SK-N-SH treated with all-trans-retinoic acid at 6 μM for 48 hours (cell line): Measurements from ENCODE around the gene SLC25A29.

Experiments used
- ARNTL ChIP-seq: fragments of 450-650 bp; formaldehyde crosslinking; IDR thresholded peaks from 2 replicates; pipeline ENCODE4 v1.5.0; 2020; ENCODE audit warnings: low read depth, mild to moderate bottlenecking, moderate library complexity, borderline replicate concordance
- BACH2 ChIP-seq: fragments of 250-450 bp; sonication (Bioruptor Pico); IDR thresholded peaks from 2 replicates; pipeline ENCODE4 v1.9.0; 2021; ENCODE audit warnings: mild to moderate bottlenecking, borderline replicate concordance
- CREB5 ChIP-seq: fragments of 250-450 bp; sonication (Bioruptor Pico); IDR thresholded peaks from 2 replicates; pipeline ENCODE4 v1.5.1; 2020; ENCODE audit warnings: low read depth, mild to moderate bottlenecking, moderate library complexity
- GLIS3 ChIP-seq: fragments of 250-450 bp; sonication (Bioruptor Pico); IDR thresholded peaks from 2 replicates; pipeline ENCODE4 v1.5.0; 2020; ENCODE audit warnings: mild to moderate bottlenecking, moderate library complexity
- OSR1 ChIP-seq: fragments of 250-450 bp; sonication (Bioruptor Pico); IDR thresholded peaks from 2 replicates; pipeline ENCODE4 v1.8.0; 2022; ENCODE audit warnings: moderate library complexity, mild to moderate bottlenecking, inconsistent platforms
- PATZ1 ChIP-seq: fragments of 250-450 bp; sonication (Bioruptor Pico); IDR thresholded peaks from 2 replicates; pipeline ENCODE4 v1.8.0; 2020; ENCODE audit warnings: mild to moderate bottlenecking, moderate library complexity, borderline replicate concordance
- POU6F1 ChIP-seq: fragments of 250-450 bp; sonication (Bioruptor Pico); IDR thresholded peaks from 2 replicates; pipeline ENCODE4 v1.8.0; 2021; ENCODE audit warnings: low read depth, mild to moderate bottlenecking, moderate library complexity, borderline replicate concordance
- RARB ChIP-seq: fragments of 250-450 bp; sonication (Bioruptor Pico); IDR thresholded peaks from 2 replicates; pipeline ENCODE4 v1.8.0; 2021; ENCODE audit warnings: mild to moderate bottlenecking, moderate library complexity
- SNAI2 ChIP-seq: fragments of 250-450 bp; sonication (Bioruptor Pico); IDR thresholded peaks from 2 replicates; pipeline ENCODE4 v1.5.0; 2020; ENCODE audit warnings: mild to moderate bottlenecking, moderate library complexity
- TOX ChIP-seq: fragments of 250-450 bp; sonication (Bioruptor Pico); IDR thresholded peaks from 2 replicates; pipeline ENCODE4 v1.8.0; 2021; ENCODE audit warnings: mild to moderate bottlenecking, moderate library complexity, borderline replicate concordance
- TSHZ2 ChIP-seq: fragments of 250-450 bp; sonication (Bioruptor Pico); IDR thresholded peaks from 2 replicates; pipeline ENCODE4 v1.5.0; 2020; ENCODE audit warnings: mild to moderate bottlenecking, moderate library complexity
- ZC3H10 ChIP-seq: fragments of 250-450 bp; sonication (Bioruptor Pico); IDR thresholded peaks from 2 replicates; pipeline ENCODE4 v1.5.1; 2021; ENCODE audit warnings: mild to moderate bottlenecking, moderate library complexity
- ZFP3 ChIP-seq: fragments of 250-450 bp; sonication (Bioruptor Pico); IDR thresholded peaks from 2 replicates; pipeline ENCODE4 v1.5.0; 2020; ENCODE audit warnings: mild to moderate bottlenecking, moderate library complexity

GRCh38 chr14:100330007-100330344, 23.7 kb upstream of the SLC25A29 start:
- TF ChIP-seq ZC3H10 (CRISPR knock-in tag) (no peak), POU6F1 (CRISPR knock-in tag) (no peak), OSR1 (no peak), SNAI2 (CRISPR knock-in tag) (no peak), BACH2 (CRISPR knock-in tag) (no peak), PATZ1 (CRISPR knock-in tag) (no peak), CREB5 (CRISPR knock-in tag) (no peak), ARNTL (CRISPR knock-in tag) (no peak), RARB (CRISPR knock-in tag) (no peak), TSHZ2 (CRISPR knock-in tag) (no peak), ZFP3 (CRISPR knock-in tag) (no peak), TOX (CRISPR knock-in tag) (no peak), GLIS3 (CRISPR knock-in tag) (no peak)
